K562 (cell line): ENCODE measurements around the gene IQUB. TPM values are rescaled to one million over a fixed set of nuclear protein-coding genes. Genes with fewer than 3 reads are reported as not detected.
A peak's percentile ranks its signal among the peaks of the same experiment; 100 is the strongest.

ENCODE experiments used
- DACH1 ChIP-seq: fragments of 450-650 bp; IDR thresholded peaks from 2 replicates; pipeline ENCODE4 v1.6.1; 2018; ENCODE audit not compliant: partially characterized antibody
- EP300 ChIP-seq: IDR thresholded peaks from 2 replicates; pipeline ENCODE4 v1.6.1; 2012; ENCODE audit warnings: low read length, improper control_type of control experiment
- ETS1 ChIP-seq: conservative IDR thresholded peaks from 2 replicates; pipeline ENCODE4 v1.6.1; 2011; ENCODE audit warnings: low read depth, mild to moderate bottlenecking, low read length; ENCODE audit not compliant: control insufficient read depth
- IFI16 ChIP-seq: fragments of 250-450 bp; sonication (Bioruptor Pico); IDR thresholded peaks from 2 replicates; pipeline ENCODE4 v2.1.2; 2022; ENCODE audit warnings: mild to moderate bottlenecking, inconsistent platforms
- MGA ChIP-seq: fragments of 450-650 bp; IDR thresholded peaks from 2 replicates; pipeline ENCODE4 v1.6.1; 2016; ENCODE audit warnings: mild to moderate bottlenecking, moderate library complexity
- NUFIP1 ChIP-seq: fragments of 450-650 bp; IDR thresholded peaks from 2 replicates; pipeline ENCODE4 v1.6.1; 2018; ENCODE audit not compliant: partially characterized antibody
- SETDB1 ChIP-seq: IDR thresholded peaks from one replicate; pipeline ENCODE4 v1.6.1; 2012; ENCODE audit warnings: low read length, control low read depth, inconsistent platforms
- SMAD4 ChIP-seq: fragments of 250-450 bp; sonication (Bioruptor Pico); conservative IDR thresholded peaks from 2 replicates; pipeline ENCODE4 v1.8.0; 2021; ENCODE audit warnings: inconsistent platforms, mild to moderate bottlenecking, moderate library complexity
- SRSF9 ChIP-seq: fragments of 200-400 bp; formaldehyde crosslinking; IDR thresholded peaks from 2 replicates; pipeline ENCODE4 v1.6.1; 2017; ENCODE audit warnings: low read depth, low read length, borderline replicate concordance
- TAF1 ChIP-seq: IDR thresholded peaks from 2 replicates; pipeline ENCODE4 v1.6.1; 2011; ENCODE audit warnings: mild to moderate bottlenecking, low read length, moderate library complexity; ENCODE audit not compliant: insufficient read depth, control insufficient read depth, severe bottlenecking; ENCODE audit errors: extremely low read depth
- ZNF124 ChIP-seq: sonication (generic); formaldehyde crosslinking; IDR thresholded peaks from 2 replicates; pipeline ENCODE4 v1.8.1; 2022; ENCODE audit warnings: missing genetic modification reagents
- ZNF280A ChIP-seq: fragments of 450-650 bp; IDR thresholded peaks from 2 replicates; pipeline ENCODE4 v1.6.1; 2018; ENCODE audit warnings: mild to moderate bottlenecking, low read depth; ENCODE audit not compliant: partially characterized antibody
- ZNF780A ChIP-seq: fragments of 250-450 bp; sonication (Bioruptor Pico); IDR thresholded peaks from 2 replicates; pipeline ENCODE4 v1.5.0; 2021; ENCODE audit warnings: mild to moderate bottlenecking
- polyA plus RNA-seq, 8 experiments: library from polyadenylated mRNA; depleted of rRNA in 4 of 8; stranded (reverse) in 5 of 8; unstranded in 3 of 8; fragments of >200 nt; fragmentation: Nextera tagmentation in 2 of 8; fragmentation: Illumina TruSeq in 1 of 8; extraction: Ambion mirVana in 2 of 8; extraction: Trizol in 1 of 8; gene quantifications; 2 replicates each; pipeline versions ENCODE4 v1.2.1 to v1.2.3, GENCODE V29; 2011 to 2014; ENCODE audit warnings: inconsistent platforms in 1 of 8, missing spikeins in 1 of 8
- total RNA-seq, 7 experiments: library from RNA; depleted of rRNA in 6 of 7; stranded (reverse); fragments of >200 nt in 6 of 7; fragmentation: Illumina TruSeq in 2 of 7; extraction: Trizol in 2 of 7; gene quantifications; 2 replicates each; pipeline versions ENCODE4 v1.2.1 to v1.2.3, GENCODE V29; 2011 to 2021; ENCODE audit warnings: low replicate concordance in 1 of 7

The IQUB gene
- total and polyA plus RNA-seq, 9 of the 15 experiments (the other 6 are each of a cell fraction or from before 2014, with no cell fraction given): 0.62 to 2.6 (median 1.4) TPM

- peak; percentile 27; the same call in 1 of the 2 replicates for TF ChIP-seq ETS1
- no peak for TF ChIP-seq SETDB1
- no peak for TF ChIP-seq ZNF780A
- no peak for TF ChIP-seq SMAD4 (CRISPR knock-in tag)
- no peak for TF ChIP-seq IFI16 (CRISPR knock-in tag)
- TF ChIP-seq MGA: no peak
- peak; percentile 97 for TF ChIP-seq DACH1
- no peak for TF ChIP-seq ZNF280A
- TF ChIP-seq EP300: no peak
- TF ChIP-seq SRSF9: no peak
- TF ChIP-seq TAF1: peak; percentile 49
- TF ChIP-seq ZNF124 (CRISPR knock-in tag): no peak
- no peak for TF ChIP-seq NUFIP1
Measured at GRCh38 chr7:123534383-123535260, at the start of gene IQUB (continued).
